HG02884 (cell line): ENCODE results near the gene SLAIN2.
"Not testable (repeated sequence)": the region's sequence is repeated elsewhere in the genome, so short reads cannot be mapped to it uniquely, and the experiment has no call there.

ENCODE experiments used
- ATAC-seq: cut with Tn5 transposase; IDR thresholded peaks from one replicate; pipeline ENCODE4 v1.9.1; 2021; ENCODE audit warnings: mild to moderate bottlenecking, moderate library complexity; ENCODE audit not compliant: unreplicated experiment

The SLAIN2 gene

GRCh38 chr4:48432017-48432416 is 90.7 kb downstream of the SLAIN2 start:
- ATAC-seq: no peak

DNA sequence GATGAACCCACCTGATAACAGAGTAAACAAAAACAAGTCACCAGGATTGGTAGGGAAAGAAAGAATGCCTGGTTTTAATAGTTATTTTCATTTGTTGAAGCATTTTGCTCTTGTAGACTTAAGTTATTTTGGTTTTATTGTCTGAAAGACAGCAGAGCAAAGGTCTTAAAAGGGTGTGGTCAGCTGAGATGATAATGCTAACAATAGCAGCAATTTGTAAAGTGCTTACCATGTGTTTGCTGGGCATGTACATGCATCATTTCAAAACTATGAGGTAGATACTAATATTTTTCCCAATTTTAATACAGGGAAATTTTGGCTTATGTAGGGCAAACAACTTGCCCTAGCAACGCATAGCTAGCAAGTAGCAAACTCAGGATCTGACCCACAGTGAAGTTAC is 95.0 kb downstream of the SLAIN2 start:
- ATAC-seq: no peak

- ATAC-seq: no peak
Measured at GRCh38 chr4:48439988-48440387, 98.7 kb downstream of the SLAIN2 start.

- ATAC-seq: not testable (repeated sequence)
Measured at GRCh38 chr4:48440914-48441313, 99.6 kb downstream of the SLAIN2 start.

GRCh38 chr4:48445704-48446103 is 104.4 kb downstream of the SLAIN2 start:
- no peak for ATAC-seq

- ATAC-seq: no peak
Measured at GRCh38 chr4:48446642-48447041, 105.3 kb downstream of the SLAIN2 start.

DNA sequence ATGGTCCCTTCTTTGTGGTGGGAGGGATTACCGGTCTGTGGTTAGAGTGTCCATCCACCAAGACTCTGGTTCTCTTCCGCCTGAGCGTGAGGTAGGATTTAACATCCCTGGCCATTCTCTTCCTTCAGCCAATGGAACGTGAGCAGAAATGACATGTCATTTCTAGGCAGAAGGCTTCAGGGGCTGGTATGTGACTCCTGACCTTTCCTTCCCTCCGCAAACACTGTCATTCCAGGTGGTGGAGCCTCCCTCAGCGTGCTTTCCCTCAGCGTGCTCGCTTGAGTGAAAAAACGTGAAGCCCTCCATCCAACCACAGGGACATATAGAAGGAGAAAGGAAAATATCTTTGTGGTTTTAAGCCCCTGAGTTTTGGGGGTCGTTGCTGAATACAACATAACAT is 107.8 kb downstream of the SLAIN2 start:
- ATAC-seq: no peak

- ATAC-seq: no peak
Measured at GRCh38 chr4:48450740-48451139, 109.4 kb downstream of the SLAIN2 start.

- ATAC-seq: not testable (repeated sequence)
Measured at GRCh38 chr4:48451656-48452055, 110.3 kb downstream of the SLAIN2 start.

GRCh38 chr4:48454591-48454990 is 113.3 kb downstream of the SLAIN2 start:
- ATAC-seq: no peak

GRCh38 chr4:48461000-48461399 is 119.7 kb downstream of the SLAIN2 start:
- ATAC-seq: no peak

- ATAC-seq: no peak
Measured at GRCh38 chr4:48462363-48462762, 121.0 kb downstream of the SLAIN2 start.

DNA sequence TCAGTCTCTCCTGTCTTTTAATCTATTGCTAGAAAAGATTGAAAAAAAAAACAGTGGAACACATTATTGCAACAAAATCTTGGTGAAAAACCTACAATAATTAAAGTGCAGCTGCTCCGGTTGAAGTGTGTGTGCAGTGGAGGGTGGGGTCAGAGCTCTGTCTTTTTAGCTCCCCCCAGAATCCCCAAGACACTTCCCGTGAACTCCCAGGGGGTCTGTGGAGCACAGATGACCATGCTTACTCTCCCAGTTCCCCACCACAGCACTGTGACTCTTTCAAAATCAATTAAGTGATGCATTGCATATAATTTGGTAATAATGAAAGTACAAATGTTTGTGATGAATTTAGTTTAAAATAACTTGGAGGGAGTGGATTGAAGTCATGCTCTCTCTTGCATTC is 126.1 kb downstream of the SLAIN2 start:
- no peak for ATAC-seq

- ATAC-seq: no peak
Measured at GRCh38 chr4:48467891-48468290, 126.6 kb downstream of the SLAIN2 start.

DNA sequence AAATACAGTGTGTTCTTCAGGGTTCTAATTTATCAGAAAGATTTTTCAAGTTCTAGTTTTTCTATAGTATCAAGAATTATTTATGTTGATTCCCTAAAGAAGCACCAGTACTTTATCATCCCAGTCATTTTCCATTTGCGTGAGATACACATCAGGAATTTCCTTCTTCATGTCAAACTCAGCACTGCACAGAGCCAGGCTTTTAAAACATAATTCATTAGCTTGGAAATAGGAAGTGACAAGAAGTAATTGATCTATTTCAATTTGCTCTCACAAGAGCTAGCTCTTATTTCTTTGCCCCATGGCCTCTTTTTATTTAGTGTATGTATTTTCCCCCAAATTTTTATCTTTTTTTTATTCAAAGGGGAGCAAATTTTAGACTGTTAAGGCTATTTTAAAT is 128.8 kb downstream of the SLAIN2 start:
- ATAC-seq: no peak

- ATAC-seq: no peak
Measured at GRCh38 chr4:48470570-48470969, 129.2 kb downstream of the SLAIN2 start.

DNA sequence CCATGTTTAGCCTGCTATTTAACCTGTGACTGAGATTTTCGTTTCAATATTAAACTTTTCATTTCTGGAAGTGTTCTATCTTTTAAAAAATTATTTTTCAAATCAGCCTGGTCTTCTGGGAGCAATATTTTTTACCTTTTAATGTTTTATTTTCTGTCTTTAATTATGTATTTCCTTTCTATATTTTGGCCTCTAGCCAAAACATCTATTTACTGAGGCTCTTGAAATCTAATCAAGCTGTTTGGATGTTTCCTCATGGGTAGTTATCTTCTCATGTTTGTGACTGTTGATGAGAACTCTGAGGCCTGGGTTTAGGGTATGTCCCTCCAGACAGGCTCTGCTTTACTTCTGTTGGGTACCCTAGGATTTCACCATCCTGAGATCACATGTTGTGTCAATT is 131.5 kb downstream of the SLAIN2 start:
- no peak for ATAC-seq

DNA sequence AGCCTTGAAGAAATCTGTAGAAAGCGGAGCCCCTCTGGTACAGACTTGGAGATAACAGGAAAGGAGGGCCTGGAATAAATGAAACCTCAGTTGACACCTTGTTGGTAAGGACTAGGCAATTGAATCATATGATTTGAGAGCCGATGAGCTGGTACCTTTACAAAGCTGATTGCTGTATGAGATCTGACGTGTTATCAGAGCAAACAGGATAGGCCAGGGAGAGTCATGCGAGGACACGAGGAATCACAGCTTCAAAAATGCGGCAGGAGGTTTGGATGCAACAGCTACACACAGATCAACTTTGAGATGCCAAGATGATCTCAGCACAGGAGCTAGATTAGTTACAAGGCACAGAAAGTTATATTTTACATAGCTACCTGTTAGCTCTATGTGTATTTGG is 134.4 kb downstream of the SLAIN2 start:
- no peak for ATAC-seq
